Ovary (tissue), 3 donors: ENCODE data around the gene OPN1LW.

Source experiments
- CTCF ChIP-seq, 3 donors: fragments of 450-650 bp in 2 of 3; fragments of 200-600 bp in 1 of 3; IDR thresholded peaks; one replicate each; pipeline versions ENCODE4 v1.5.1 to v1.8.0; 2016 to 2022; ENCODE audit warnings: antibody characterized with exemption in 3 of 3, mild to moderate bottlenecking in 1 of 3
- POLR2A ChIP-seq: fragments of 450-650 bp; IDR thresholded peaks from one replicate; pipeline ENCODE4 v1.6.1; 2017; ENCODE audit warnings: antibody characterized with exemption, mild to moderate bottlenecking, moderate library complexity
- donor health status: DM: no; HTN: no; CAD: no.

DNA sequence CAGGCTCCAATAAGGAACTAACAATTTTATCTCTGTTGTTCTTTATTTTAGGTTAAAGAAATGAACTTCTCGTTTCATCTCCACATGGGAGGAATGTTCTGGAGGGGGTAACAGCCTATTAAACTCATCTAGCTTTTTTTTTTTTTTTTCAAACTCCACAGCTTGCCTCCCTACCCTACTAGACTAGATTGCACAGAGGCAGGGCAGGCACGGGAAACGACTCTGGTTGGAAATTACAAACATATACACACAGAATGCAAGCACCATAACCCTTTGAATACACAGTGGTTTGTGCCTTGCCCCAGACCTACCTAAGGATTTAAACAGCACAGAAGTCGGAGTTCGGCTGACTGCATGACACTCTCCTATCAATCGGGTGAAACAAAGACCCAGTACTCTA is 49.2 kb upstream of the OPN1LW start:
- TF ChIP-seq POLR2A = no peak
- no peak for TF ChIP-seq CTCF (IDR thresholded peaks at IDR 0.05)
